T-helper 2 cell (primary cell): ENCODE measurements around the gene ABCA4.
"Not testable (repeated sequence)": the region's sequence is repeated elsewhere in the genome, so short reads cannot be mapped to it uniquely, and the experiment has no call there.

Experiments
- DNase-seq, 5 experiments: peaks; one replicate each; pipeline versions ENCODE4 v3.0.0 to v3.0.0-alpha.2; 2012 to 2022

ABCA4 gene

DNA sequence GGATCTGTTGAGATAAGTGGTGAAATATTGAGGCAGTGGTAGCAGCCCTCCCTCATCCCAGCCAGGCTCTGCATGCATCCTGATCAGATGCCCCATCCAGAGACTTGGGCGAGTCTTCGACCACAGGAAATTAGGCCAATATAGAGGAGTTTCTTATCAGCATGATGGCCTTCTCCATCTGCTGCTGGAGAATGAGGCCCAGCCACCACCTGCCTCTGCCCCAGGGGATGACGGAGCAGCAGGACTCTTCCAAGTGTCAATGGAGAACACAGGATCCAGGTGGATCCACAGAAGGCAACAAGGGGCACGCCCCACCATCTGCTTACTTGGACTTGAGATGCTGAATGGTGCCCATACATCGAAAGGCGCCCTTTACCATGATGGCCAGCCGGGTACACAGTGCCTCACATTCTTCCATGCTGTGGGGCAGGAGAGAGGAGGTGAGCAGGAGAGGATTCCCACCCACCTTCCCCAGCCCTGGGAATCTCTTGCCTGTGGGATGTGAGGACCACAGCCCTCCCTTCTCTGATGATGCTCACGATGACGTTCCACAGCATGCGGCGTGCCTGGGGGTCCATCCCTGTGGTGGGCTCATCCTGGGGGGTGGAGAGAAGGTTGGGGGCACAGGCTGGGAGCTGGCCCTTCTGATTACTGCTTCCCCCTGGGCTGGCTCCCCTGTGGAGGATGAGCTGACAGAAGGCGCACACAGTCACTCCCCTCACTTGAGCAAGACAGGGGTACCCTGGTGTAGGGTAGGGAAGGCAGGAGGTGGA lies 120.3 kb downstream of the ABCA4 start:
- DNase-seq, result no peak

DNA sequence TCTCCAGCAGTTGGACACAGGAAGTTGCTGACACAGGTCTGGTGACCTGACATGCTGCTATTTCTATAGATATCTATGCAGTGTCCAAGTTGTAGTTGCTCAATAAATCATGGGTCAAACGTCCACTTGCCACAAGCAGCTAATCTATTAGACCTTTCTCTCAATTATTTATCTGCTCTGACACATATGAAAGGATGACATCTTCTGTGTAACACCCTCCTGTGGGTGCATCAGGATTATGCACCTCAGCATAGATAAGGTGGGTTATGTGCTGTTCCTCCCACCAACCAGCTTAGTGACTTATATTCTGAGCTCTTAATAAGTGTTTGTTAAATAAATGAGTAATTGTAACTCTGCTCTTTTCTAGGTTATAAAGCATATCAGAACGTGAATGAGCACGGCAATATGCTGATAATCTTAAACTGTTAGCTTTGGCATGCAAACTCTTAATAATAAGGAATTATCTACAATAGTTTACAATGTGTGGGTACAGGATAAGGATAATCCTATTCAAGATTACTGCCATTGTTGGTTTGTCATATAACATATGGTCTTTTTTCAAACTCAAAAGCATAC lies 121.0 kb downstream of the ABCA4 start:
- no peak for DNase-seq

DNA sequence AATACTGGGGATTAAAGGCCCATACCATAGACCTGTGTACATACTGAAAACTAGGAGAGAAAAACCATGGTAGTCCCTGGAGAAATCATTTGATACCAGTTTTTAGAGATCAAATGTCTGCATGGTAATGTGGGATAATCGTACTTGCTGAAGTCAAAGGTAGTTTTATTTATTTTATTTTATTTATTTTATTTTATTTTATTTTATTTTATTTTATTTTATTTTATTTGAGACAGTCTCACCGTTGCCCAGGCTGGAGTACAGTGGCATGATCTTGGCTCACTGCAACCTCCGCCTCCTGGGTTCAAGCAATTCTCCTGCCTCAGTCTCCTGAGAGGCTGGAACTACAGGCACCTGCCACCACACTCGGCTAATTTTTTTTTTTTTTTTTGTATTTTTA lies 122.4 kb downstream of the ABCA4 start:
- not testable (repeated sequence) for DNase-seq

GRCh38 chr1:93997756-93998155 lies 123.2 kb downstream of the ABCA4 start:
- DNase-seq, result no peak

GRCh38 chr1:93995837-93996536 lies 125.0 kb downstream of the ABCA4 start:
- DNase-seq, result peak in 1 of 5 experiments; percentile 11

- no peak for DNase-seq
These were observed 127.2 kb downstream of the ABCA4 start for GRCh38 chr1:93993731-93994130.

- no peak for DNase-seq
These were observed 128.0 kb downstream of the ABCA4 start for GRCh38 chr1:93992954-93993353.

- no peak for DNase-seq
These were observed 128.8 kb downstream of the ABCA4 start for GRCh38 chr1:93992190-93992589.

GRCh38 chr1:93991271-93991670 lies 129.7 kb downstream of the ABCA4 start:
- DNase-seq, result no peak

- DNase-seq, result not testable (repeated sequence)
These were observed 130.5 kb downstream of the ABCA4 start for GRCh38 chr1:93990477-93990876.

- DNase-seq, result no peak
These were observed 130.9 kb downstream of the ABCA4 start for GRCh38 chr1:93990010-93990409.

GRCh38 chr1:93989601-93990000 lies 131.3 kb downstream of the ABCA4 start:
- no peak for DNase-seq

- DNase-seq, result no peak
These were observed 132.2 kb downstream of the ABCA4 start for GRCh38 chr1:93988634-93989350.

DNA sequence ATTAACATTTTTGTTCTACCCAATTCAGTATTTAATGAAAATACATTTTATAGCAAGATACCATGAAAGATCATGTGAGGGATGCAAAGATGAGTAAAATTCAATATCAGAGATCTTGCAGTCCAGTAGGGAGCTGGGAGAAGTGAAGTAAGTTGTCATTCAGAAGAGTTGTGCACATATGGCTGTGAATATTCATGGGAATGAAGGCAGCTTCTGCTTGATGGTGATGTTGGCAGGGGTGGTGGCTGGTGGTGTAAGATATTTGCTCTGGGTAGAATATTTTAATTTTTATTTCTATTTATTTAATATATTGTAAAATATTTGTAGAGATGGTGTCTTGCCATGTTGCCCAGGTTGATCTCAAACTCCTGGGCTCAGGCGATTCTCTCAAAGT lies 139.7 kb downstream of the ABCA4 start:
- DNase-seq, result no peak

- no peak for DNase-seq
These were observed 140.4 kb downstream of the ABCA4 start for GRCh38 chr1:93980320-93981273.

- DNase-seq, result no peak
These were observed 141.1 kb downstream of the ABCA4 start for GRCh38 chr1:93979718-93980319.

DNA sequence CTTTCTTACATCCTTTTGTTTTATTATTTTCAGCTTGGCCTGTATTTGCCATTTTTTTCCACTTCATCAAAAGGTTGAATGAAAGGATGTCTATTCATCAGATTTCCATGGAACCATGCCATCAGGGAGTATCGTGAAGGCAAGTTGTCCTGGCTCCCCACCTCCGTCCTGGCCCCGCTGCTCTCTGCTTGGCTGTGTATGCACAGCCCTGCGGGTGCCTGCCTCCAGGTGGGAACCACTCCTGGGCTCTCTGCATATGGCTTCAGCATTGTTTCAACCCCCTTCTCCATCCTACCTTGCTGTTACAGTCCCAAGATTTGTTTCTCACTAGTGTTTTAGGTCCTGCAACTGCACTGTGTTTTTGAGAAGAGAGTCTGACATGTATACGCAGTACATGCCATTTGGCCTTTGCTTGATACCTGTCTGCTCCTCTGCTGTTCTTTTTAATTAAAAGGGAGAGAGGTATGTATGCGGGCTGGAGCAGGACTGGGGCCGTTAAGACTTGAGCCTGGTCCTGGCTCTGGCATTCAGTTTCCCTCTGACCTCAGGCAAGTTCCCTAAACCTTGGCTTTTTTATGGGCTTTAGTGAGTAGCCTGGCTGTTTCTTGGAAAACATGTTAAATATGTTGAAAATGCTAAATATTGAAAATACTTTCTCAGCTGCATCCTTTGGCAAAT lies 141.8 kb downstream of the ABCA4 start:
- no peak for DNase-seq

- DNase-seq, result no peak
These were observed 143.4 kb downstream of the ABCA4 start for GRCh38 chr1:93977598-93977945.

GRCh38 chr1:93976711-93977597 lies 144.0 kb downstream of the ABCA4 start:
- DNase-seq, result no peak

- DNase-seq, result no peak
These were observed 144.7 kb downstream of the ABCA4 start for GRCh38 chr1:93976291-93976690.
